Measurements from ENCODE around the gene HIVEP2. TPM values are rescaled to one million over a fixed set of nuclear protein-coding genes. Genes with fewer than 3 reads are reported as not detected.

Gene HIVEP2
- total and polyA plus RNA-seq, 2 donors (not counting 3 experiments of a cell fraction or from before 2014, with no cell fraction given) = 1.3 to 4.7 TPM

GRCh38 chr6:142944124-142945048 lies 590 bp downstream of the HIVEP2 start:
- H3K27me3 ChIP-seq (ENCODE audit: control insufficient read depth in 2 of 2, insufficient read depth in 2 of 2, low read length in 2 of 2) = no peaks in the 10 kb centered on the region
- intact Hi-C loops (cut with micrococcal nuclease) = loop anchor here (1.0 to 10.0 kb wide), 8 partner anchors 59 to 800 kb away; partner anchors contain the start of genes ADAT2, NMBR, PEX3 and VTA1
- TF ChIP-seq JUN (IDR thresholded peaks at IDR 0.05; ENCODE audit: borderline replicate concordance, insufficient read depth, insufficient read length, low read depth) = no peak
- no peak for TF ChIP-seq MYC (IDR thresholded peaks at IDR 0.05; ENCODE audit: low read depth, low read length)
- TF ChIP-seq POLR2AphosphoS5 (IDR thresholded peaks at IDR 0.05; ENCODE audit: insufficient read depth, low read depth, low read length) = peak; percentile 34
- TF ChIP-seq EZH2 (IDR thresholded peaks at IDR 0.05; ENCODE audit: borderline replicate concordance, low read depth, low read length, severe bottlenecking) = no peak
- TF ChIP-seq FOS (IDR thresholded peaks at IDR 0.05; ENCODE audit: borderline replicate concordance, insufficient read depth, low read length) = no peak
- no peak for TF ChIP-seq GATA2 (IDR thresholded peaks at IDR 0.05; ENCODE audit: insufficient read depth, insufficient read length, low read depth, low read length)
- TF ChIP-seq CTCF (IDR thresholded peaks at IDR 0.05; ENCODE audit: extremely low read depth in 1 of 2, insufficient read depth in 1 of 2, low read depth in 1 of 2, low read length in 2 of 2) = no peak
- no peak for TF ChIP-seq MAX (IDR thresholded peaks at IDR 0.05; ENCODE audit: insufficient read depth, insufficient read length)
- TF ChIP-seq POLR2A (IDR thresholded peaks at IDR 0.05; ENCODE audit: low read depth, low read length) = peak; percentile 69
- H3K4me1 ChIP-seq (ENCODE audit: control insufficient read depth, extremely low read depth, insufficient read depth, low read length) = peaks cover 30% of the 10 kb centered on the region
- no TSS peak for BruUV-seq (replicated peaks)
- H2AFZ ChIP-seq (ENCODE audit: low read depth, low read length) = peak overlapping the region; percentile 26
- FAIRE-seq = no peak
- peak overlapping the region in 2 of 3 experiments; percentile 35 to 91 for H3K4me3 ChIP-seq (replicated peaks in 1 of 3; ENCODE audit: insufficient read depth in 1 of 3, low read depth in 1 of 3, low read length in 3 of 3)
- DNase-seq (ENCODE audit: low read depth, low spot score) = peak; percentile 85
- no peaks in the 10 kb centered on the region for H3K36me3 ChIP-seq (ENCODE audit: control insufficient read depth in 2 of 2, extremely low read depth in 1 of 2, insufficient read depth in 2 of 2, low read length in 2 of 2)
- peak overlapping the region; percentile 46 for H3K27ac ChIP-seq (ENCODE audit: insufficient read depth, low read depth, low read length)
- no peaks in the 10 kb centered on the region for H4K20me1 ChIP-seq (replicated peaks; ENCODE audit: control insufficient read depth, extremely low read depth, insufficient read depth, low read length)
- H3K79me2 ChIP-seq (ENCODE audit: control insufficient read depth, insufficient read depth, low read length) = no peaks in the 10 kb centered on the region
- ChIA-PET POLR2A (no interaction called here), CTCF (interaction anchor here (1.0 to 2.3 kb wide), 13 partner anchors 17 to 482 kb away, joined by 3 to 13 read pairs (median 5); no protein-coding TSS in a partner anchor)
- peak overlapping the region; percentile 44 for H3K4me2 ChIP-seq (ENCODE audit: insufficient read depth, low read length)
- no peaks in the 10 kb centered on the region for H3K9me1 ChIP-seq (replicated peaks; ENCODE audit: control insufficient read depth, extremely low read depth, insufficient read depth, low read length)
- peak overlapping the region; percentile 96 for H3K9ac ChIP-seq (replicated peaks; ENCODE audit: extremely low read depth, insufficient read depth, low read length)
- dilution Hi-C loops (cut with MboI; ENCODE audit: extremely low pct_ligation_motif_present, low sequenced_read_pairs) = no loop called here
- H3K9me3 ChIP-seq (replicated peaks; ENCODE audit: control insufficient read depth, insufficient read depth, low read length) = no peaks in the 10 kb centered on the region
